ENCODE data around the gene FAM217B. TPM values are rescaled to one million over a fixed set of nuclear protein-coding genes. Genes with fewer than 3 reads are reported as not detected.
"Not testable (repeated sequence)": the region's sequence is repeated elsewhere in the genome, so short reads cannot be mapped to it uniquely, and the experiment has no call there.

Gene FAM217B
- polyA plus RNA-seq, 1 donor = 15.4 TPM

DNA sequence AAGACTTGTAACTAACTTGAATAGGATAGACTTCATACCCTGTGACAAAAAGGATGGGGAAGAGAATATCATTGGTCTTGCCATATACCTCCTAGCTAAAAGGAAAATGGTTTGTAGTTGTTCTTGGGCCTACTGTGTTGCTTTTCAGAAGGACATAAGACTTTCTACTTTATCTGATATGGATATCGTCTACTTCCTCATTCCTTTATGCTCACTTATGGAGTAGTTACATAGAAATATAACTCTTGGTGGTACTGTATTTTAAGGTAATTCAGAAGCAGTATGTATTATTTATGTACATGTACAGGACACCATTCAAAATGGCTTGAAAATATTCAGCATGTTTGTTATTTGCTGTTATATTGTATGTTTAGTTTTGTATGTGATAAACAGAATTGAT lies 8.0 kb downstream of the FAM217B start:
- no peaks in the 10 kb centered on the region for H3K27me3 ChIP-seq (ENCODE audit: control insufficient read depth, insufficient read depth, low read length)
- no peak overlapping the region for H3K27ac ChIP-seq (ENCODE audit: low read length)
- no CpG with 5 or more reads among the region's 1 CpG for WGBS (ENCODE audit: insufficient coverage, low lambda C conversion rate)

DNA sequence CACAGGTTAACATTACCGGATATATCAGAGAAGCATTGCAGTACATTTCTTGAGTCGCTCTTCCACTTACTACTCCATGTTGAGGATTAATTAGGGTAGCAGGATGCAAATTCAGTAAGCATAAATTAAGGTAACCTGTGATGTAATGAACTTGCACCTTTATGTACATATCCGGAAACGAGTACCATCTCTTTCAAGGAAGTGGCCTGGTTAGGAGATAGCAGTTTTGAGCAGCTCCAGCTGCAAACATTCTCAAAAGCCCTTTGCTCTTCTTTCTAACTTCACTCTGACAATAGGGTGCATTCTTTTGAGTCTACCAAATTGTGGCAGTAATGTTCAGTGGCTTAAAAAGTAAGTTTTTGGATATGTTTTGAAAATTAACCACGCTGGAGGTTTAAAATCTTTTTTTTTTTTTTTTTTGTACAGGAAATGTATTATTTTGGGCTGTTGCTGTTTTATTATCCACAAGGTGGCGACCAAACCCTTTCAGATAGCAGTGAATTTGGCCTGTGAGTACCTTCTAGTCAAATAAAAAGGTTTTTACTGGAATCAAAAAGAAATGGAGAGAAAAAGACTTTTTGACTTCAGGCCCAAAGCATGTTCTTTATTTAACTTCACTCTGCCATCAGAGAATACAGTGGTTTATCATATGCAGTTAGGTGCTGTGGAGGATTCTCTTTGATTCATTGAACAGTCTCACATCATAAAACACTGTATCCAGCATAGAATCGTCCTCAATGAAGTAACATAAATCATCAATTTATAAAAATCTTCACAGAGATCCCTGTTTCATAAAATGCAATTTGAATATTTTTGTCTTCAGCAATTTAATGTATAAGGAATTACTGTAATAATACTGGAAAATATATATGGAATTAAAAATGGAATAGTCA lies 8.9 kb downstream of the FAM217B start:
- peak in 1 of 2 donors; percentile 16 for DNase-seq
- H3K9me3 ChIP-seq (ENCODE audit: control insufficient read depth, low read depth, low read length) = no peaks in the 10 kb centered on the region
- H3K4me1 ChIP-seq (ENCODE audit: control insufficient read depth, insufficient read depth, low read length) = no peaks in the 10 kb centered on the region
- H3K36me3 ChIP-seq (ENCODE audit: control insufficient read depth, insufficient read depth, low read length) = peaks cover 17% of the 10 kb centered on the region
- no peak overlapping the region for H3K27ac ChIP-seq (ENCODE audit: low read length)
- H3K4me3 ChIP-seq (ENCODE audit: low read length) = no peak overlapping the region
- WGBS (ENCODE audit: insufficient coverage, low lambda C conversion rate) = no CpG with 5 or more reads among the region's 7 CpGs
- H3K27me3 ChIP-seq (ENCODE audit: control insufficient read depth, insufficient read depth, low read length) = no peaks in the 10 kb centered on the region

More for the DNA sequence above, 8.0 kb downstream of the FAM217B start:
- no peak for DNase-seq
- Histone ChIP-seq H3K36me3 (ENCODE audit: control insufficient read depth, insufficient read depth, low read length) (peaks cover 22% of the 10 kb centered on the region), H3K4me3 (ENCODE audit: low read length) (no peak overlapping the region), H3K4me1 (ENCODE audit: control insufficient read depth, insufficient read depth, low read length) (no peaks in the 10 kb centered on the region), H3K9me3 (ENCODE audit: control insufficient read depth, low read depth, low read length) (no peaks in the 10 kb centered on the region)

GRCh38 chr20:59949911-59950310 lies 9.7 kb downstream of the FAM217B start:
- 96% methylated on average over 4 of the region's 6 CpGs for WGBS (ENCODE audit: insufficient coverage, low lambda C conversion rate)
- peaks cover 9% of the 10 kb centered on the region for H3K36me3 ChIP-seq (ENCODE audit: control insufficient read depth, insufficient read depth, low read length)

GRCh38 chr20:59954718-59955117 lies 14.5 kb downstream of the FAM217B start:
- H3K36me3 ChIP-seq (ENCODE audit: control insufficient read depth, insufficient read depth, low read length) = peaks cover 5% of the 10 kb centered on the region
- no peaks in the 10 kb centered on the region for H3K27me3 ChIP-seq (ENCODE audit: control insufficient read depth, insufficient read depth, low read length)
- no CpG with 5 or more reads among the region's 4 CpGs for WGBS (ENCODE audit: insufficient coverage, low lambda C conversion rate)
- no peak overlapping the region for H3K27ac ChIP-seq (ENCODE audit: low read length)
- H3K4me1 ChIP-seq (ENCODE audit: control insufficient read depth, insufficient read depth, low read length) = no peaks in the 10 kb centered on the region
- no peak overlapping the region for H3K4me3 ChIP-seq (ENCODE audit: low read length)
- DNase-seq = no peak
- H3K9me3 ChIP-seq (ENCODE audit: control insufficient read depth, low read depth, low read length) = no peaks in the 10 kb centered on the region

More at GRCh38 chr20:59949911-59950310, 9.7 kb downstream of the FAM217B start:
- H3K4me3 ChIP-seq (ENCODE audit: low read length) = no peak overlapping the region
- no peak for DNase-seq
- H3K9me3 ChIP-seq (ENCODE audit: control insufficient read depth, low read depth, low read length) = no peaks in the 10 kb centered on the region
- H3K4me1 ChIP-seq (ENCODE audit: control insufficient read depth, insufficient read depth, low read length) = no peaks in the 10 kb centered on the region
- no peaks in the 10 kb centered on the region for H3K27me3 ChIP-seq (ENCODE audit: control insufficient read depth, insufficient read depth, low read length)
- no peak overlapping the region for H3K27ac ChIP-seq (ENCODE audit: low read length)

DNA sequence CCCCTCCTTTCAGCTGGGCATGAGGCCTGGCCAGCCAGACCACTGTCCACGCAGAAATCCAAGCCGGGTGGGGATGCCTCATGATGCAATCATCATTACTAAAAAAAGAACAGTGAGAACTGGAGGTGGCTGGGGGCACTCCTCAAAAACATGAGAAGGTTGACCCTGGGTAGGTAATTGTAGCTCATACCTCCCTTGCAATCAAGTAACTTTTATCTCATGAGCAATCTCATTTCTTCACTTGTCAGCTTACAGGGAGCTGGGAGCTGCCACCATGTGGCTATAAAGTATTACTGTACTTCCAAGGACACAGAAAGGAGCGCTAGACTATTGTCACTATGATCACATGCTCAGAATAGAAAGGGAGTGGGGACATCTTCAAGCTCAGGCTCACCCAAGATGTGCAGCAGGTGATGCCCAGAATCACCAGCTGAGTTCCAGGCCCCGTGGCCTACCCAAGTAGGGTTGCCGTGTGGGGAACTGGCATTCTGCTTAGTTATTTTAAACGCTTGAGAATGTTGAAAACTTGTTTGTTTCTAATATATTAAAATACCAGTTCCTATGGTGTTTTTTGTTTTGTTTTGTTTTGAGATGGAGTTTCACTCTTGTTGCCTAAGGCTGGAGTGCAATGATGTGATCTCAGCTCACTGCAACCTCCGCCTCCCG lies 15.1 kb downstream of the FAM217B start:
- peak in 1 of 2 donors; percentile 27 for DNase-seq
- Histone ChIP-seq H3K36me3 (ENCODE audit: control insufficient read depth, insufficient read depth, low read length) (peaks cover 2% of the 10 kb centered on the region), H3K4me1 (ENCODE audit: control insufficient read depth, insufficient read depth, low read length) (no peaks in the 10 kb centered on the region), H3K27ac (ENCODE audit: low read length) (no peak overlapping the region), H3K4me3 (ENCODE audit: low read length) (no peak overlapping the region), H3K27me3 (ENCODE audit: control insufficient read depth, insufficient read depth, low read length) (no peaks in the 10 kb centered on the region), H3K9me3 (ENCODE audit: control insufficient read depth, low read depth, low read length) (no peaks in the 10 kb centered on the region)
- WGBS (ENCODE audit: insufficient coverage, low lambda C conversion rate) = no CpG with 5 or more reads among the region's 8 CpGs

DNA sequence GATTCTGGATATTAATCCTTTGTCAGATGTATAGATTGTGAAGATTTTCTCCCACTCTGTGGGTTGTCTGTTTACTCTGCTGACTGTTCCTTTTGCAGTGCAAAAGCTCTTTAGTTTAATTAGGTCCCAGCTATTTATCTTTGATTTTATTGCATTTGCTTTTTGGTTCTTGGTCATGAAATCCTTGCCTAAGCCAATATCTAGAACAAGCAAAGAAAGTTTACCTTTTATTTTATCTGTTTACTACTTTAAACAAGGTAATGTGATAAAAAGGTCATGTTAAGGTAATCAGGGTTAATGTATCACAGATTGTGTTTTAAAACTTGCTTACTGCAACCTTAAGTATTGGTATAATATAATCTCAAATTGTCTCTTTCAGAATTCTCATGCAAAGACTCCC lies 17.4 kb downstream of the FAM217B start:
- not testable (repeated sequence) for H3K4me1 ChIP-seq (ENCODE audit: control insufficient read depth, insufficient read depth, low read length); H3K4me3 ChIP-seq (ENCODE audit: low read length); H3K36me3 ChIP-seq (ENCODE audit: control insufficient read depth, insufficient read depth, low read length); H3K27me3 ChIP-seq (ENCODE audit: control insufficient read depth, insufficient read depth, low read length); H3K9me3 ChIP-seq (ENCODE audit: control insufficient read depth, low read depth, low read length); DNase-seq; H3K27ac ChIP-seq (ENCODE audit: low read length)

DNA sequence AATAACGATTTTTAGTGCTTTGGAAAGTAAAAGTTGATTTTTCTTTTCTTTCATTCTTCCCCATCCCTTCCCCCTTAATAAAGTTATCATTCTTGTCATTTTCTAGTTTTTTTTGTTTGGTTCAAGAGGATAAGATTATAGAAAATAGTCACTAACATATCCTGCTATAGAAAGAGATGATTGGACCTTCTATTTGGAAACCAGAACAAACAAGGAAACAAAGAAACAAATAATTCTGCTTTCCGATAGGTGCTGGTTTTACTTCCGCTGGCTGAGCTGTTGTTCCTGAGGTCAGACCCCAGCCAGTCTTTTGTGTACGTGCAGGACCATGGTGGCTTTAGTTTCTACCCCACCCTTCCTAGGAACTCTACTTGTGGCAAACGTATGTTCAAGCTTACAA lies 17.9 kb downstream of the FAM217B start, which contains the start of gene CDH26:
Gene CDH26 (plus strand): TSS at position 301 of the 400 bp plus-strand sequence. CDS start 304 bp downstream, outside the sequence.
- Histone ChIP-seq H3K27me3 (ENCODE audit: control insufficient read depth, insufficient read depth, low read length) (no peaks in the 10 kb centered on the region), H3K27ac (ENCODE audit: low read length) (no peak within 1 kb of the TSS), H3K36me3 (ENCODE audit: control insufficient read depth, insufficient read depth, low read length) (no peaks in the 10 kb centered on the region), H3K9me3 (ENCODE audit: control insufficient read depth, low read depth, low read length) (no peaks in the 10 kb centered on the region), H3K4me1 (ENCODE audit: control insufficient read depth, insufficient read depth, low read length) (no peaks in the 10 kb centered on the region), H3K4me3 (ENCODE audit: low read length) (no peak within 1 kb of the TSS)
- no peak for DNase-seq
- WGBS (ENCODE audit: insufficient coverage, low lambda C conversion rate) = 17% methylated on average over 1 of the region's 5 CpGs

GRCh38 chr20:59958626-59959025 lies 18.4 kb downstream of the FAM217B start:
- no peaks in the 10 kb centered on the region for H3K36me3 ChIP-seq (ENCODE audit: control insufficient read depth, insufficient read depth, low read length)
- H3K27me3 ChIP-seq (ENCODE audit: control insufficient read depth, insufficient read depth, low read length) = no peaks in the 10 kb centered on the region
- H3K9me3 ChIP-seq (ENCODE audit: control insufficient read depth, low read depth, low read length) = no peaks in the 10 kb centered on the region
- no CpG with 5 or more reads among the region's 4 CpGs for WGBS (ENCODE audit: insufficient coverage, low lambda C conversion rate)
- H3K4me3 ChIP-seq (ENCODE audit: low read length) = no peak overlapping the region
- no peak for DNase-seq
- H3K27ac ChIP-seq (ENCODE audit: low read length) = no peak overlapping the region
- H3K4me1 ChIP-seq (ENCODE audit: control insufficient read depth, insufficient read depth, low read length) = no peaks in the 10 kb centered on the region

DNA sequence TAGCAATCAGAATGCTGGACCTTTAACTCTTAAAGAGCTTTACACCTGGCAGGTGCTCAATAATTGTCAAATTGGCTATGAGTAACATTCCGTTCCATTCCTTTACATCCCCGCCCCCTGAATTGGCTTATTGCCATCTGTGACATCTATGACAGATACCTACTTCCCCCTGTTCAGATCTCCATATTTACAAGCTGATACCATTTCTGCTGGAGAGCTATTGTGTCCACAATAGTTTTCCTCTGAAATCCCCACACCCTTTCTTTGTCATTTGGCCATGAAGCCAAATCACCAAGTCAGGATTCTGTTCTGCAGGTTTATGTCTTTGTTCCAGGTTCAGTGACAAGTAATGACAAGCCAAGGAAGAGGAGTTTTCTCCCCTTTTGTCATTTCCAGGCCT lies 21.2 kb downstream of the FAM217B start:
- H3K9me3 ChIP-seq (ENCODE audit: control insufficient read depth, low read depth, low read length) = no peaks in the 10 kb centered on the region
- H3K27me3 ChIP-seq (ENCODE audit: control insufficient read depth, insufficient read depth, low read length) = no peaks in the 10 kb centered on the region
- WGBS (ENCODE audit: insufficient coverage, low lambda C conversion rate) = 38% methylated on average over 2 of the region's 2 CpGs
- H3K27ac ChIP-seq (ENCODE audit: low read length) = no peak overlapping the region
- no peaks in the 10 kb centered on the region for H3K4me1 ChIP-seq (ENCODE audit: control insufficient read depth, insufficient read depth, low read length)
- DNase-seq = no peak
- no peaks in the 10 kb centered on the region for H3K36me3 ChIP-seq (ENCODE audit: control insufficient read depth, insufficient read depth, low read length)
- H3K4me3 ChIP-seq (ENCODE audit: low read length) = no peak overlapping the region

DNA sequence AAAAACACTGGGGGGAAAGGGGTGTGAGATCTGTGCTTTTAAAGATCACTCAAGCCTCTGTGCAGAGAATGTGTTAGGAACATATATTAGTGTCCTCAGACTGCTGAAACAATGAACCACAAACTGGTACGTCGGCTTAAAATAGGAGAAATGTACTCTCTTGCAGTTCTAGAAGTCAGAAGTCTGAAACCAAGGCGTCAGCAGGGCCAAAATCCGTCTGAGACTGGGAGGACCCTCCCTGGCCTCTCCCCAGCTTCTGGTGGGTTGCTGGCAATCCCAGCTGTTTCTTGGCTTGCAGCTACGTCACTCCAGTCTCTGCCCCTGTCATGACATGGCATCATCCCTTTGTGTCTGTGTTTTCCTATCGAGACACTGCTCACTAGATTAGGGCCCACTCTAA lies 22.0 kb downstream of the FAM217B start:
- no peak for DNase-seq
- no peaks in the 10 kb centered on the region for H3K36me3 ChIP-seq (ENCODE audit: control insufficient read depth, insufficient read depth, low read length)
- no peaks in the 10 kb centered on the region for H3K27me3 ChIP-seq (ENCODE audit: control insufficient read depth, insufficient read depth, low read length)
- no peak overlapping the region for H3K4me3 ChIP-seq (ENCODE audit: low read length)
- no CpG with 5 or more reads among the region's 6 CpGs for WGBS (ENCODE audit: insufficient coverage, low lambda C conversion rate)
- H3K27ac ChIP-seq (ENCODE audit: low read length) = no peak overlapping the region
- no peaks in the 10 kb centered on the region for H3K4me1 ChIP-seq (ENCODE audit: control insufficient read depth, insufficient read depth, low read length)
- H3K9me3 ChIP-seq (ENCODE audit: control insufficient read depth, low read depth, low read length) = no peaks in the 10 kb centered on the region
